Activated T-helper 2 cell treated with anti-CD3 and anti-CD28 coated beads, Interferon-gamma antibody, Interleukin-2, Interleukin-4, amounts not matched to agents 10 μg/mL and 5 μg/mL and 100 μg/mL, durations not matched to agents 14 hours and 24 hours and 36 hours (primary cell): ENCODE results near the gene DLGAP1. TPM values are rescaled to one million over a fixed set of nuclear protein-coding genes. Genes with fewer than 3 reads are reported as not detected.
A peak's percentile ranks its signal among the peaks of the same experiment; 100 is the strongest.

ENCODE experiments used
- DNase-seq: peaks from one replicate; pipeline ENCODE4 v3.0.0; 2021; ENCODE audit warnings: low spot score
- H3K27ac Mint-ChIP-seq: one replicate; pipeline ENCODE4 v1.8.0; 2021; ENCODE audit warnings: mixed read lengths
- H3K27me3 Mint-ChIP-seq: one replicate; pipeline ENCODE4 v1.8.0; 2021; ENCODE audit warnings: low read depth, mixed read lengths
- H3K36me3 Mint-ChIP-seq: one replicate; pipeline ENCODE4 v1.8.0; 2021; ENCODE audit warnings: low read depth, mixed read lengths
- H3K4me1 Mint-ChIP-seq: one replicate; pipeline ENCODE4 v1.8.0; 2021; ENCODE audit warnings: low read depth, mixed read lengths
- H3K4me3 Mint-ChIP-seq: one replicate; pipeline ENCODE4 v1.8.0; 2021; ENCODE audit warnings: low read depth, mild to moderate bottlenecking, moderate library complexity, mixed read lengths
- H3K9me3 Mint-ChIP-seq: one replicate; pipeline ENCODE4 v1.8.0; 2021; ENCODE audit warnings: mixed read lengths
- intact Hi-C: fragments of 100-400 bp; cut with micrococcal nuclease; formaldehyde crosslinking; loops from one replicate; pipeline ENCODE4 v1.15.1; 2023
- total RNA-seq: library from RNA; stranded (reverse); gene quantifications from 2 replicates; pipeline ENCODE4 v1.2.3, GENCODE V29; 2022

Gene DLGAP1
- total RNA-seq, 1 donor from 2014 or later, result not detected

DNA sequence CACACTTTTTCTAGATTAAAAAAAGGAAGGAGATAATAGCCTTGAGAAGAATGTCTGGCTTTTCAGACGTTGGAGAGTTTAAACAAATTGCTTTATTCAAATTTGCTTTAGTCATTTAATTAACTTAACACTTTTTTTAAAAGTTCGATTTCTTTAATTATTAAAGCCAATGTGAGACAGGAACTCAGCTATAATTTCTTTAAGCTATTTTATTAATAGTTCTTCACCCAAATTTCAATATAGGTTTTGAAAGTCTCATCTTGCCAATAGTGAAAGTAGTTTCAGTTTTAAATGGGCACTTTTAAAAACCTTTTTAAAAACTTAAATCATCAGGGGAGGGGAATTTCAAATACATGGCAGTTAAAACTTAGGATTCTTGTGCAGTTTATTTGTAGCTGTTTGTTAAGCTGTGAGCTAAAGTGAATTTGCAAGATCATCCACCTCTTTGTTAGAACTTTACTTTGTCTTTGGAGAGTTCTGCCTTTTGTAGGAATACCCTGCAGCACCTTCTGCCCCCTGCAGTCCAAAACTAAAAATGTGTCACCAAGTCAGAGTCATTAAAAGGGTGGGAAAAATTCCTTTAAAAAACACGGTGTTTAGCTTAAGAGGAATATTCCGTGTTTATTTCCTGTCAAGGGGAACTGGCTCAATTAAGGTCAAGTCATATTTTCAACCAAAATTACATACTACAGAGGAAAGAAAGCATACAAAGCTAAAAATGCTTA is 1000.6 kb downstream of the DLGAP1 start:
- peak overlapping the region; percentile 86 for H3K4me3 Mint-ChIP-seq
- H3K9me3 Mint-ChIP-seq, result no peaks in the 10 kb centered on the region
- no peak for DNase-seq
- H3K36me3 Mint-ChIP-seq, result peaks cover 74% of the 10 kb centered on the region
- H3K27ac Mint-ChIP-seq, result peak overlapping the region; percentile 97
- H3K27me3 Mint-ChIP-seq, result no peaks in the 10 kb centered on the region
- intact Hi-C loops, result loop anchor here (1.0 to 5.0 kb wide), 4 partner anchors 88 to 1843 kb away; partner anchors contain the start of gene ZBTB14
- peaks cover 50% of the 10 kb centered on the region for H3K4me1 Mint-ChIP-seq

- Mint-ChIP-seq H3K4me3 (peak overlapping the region; percentile 86), H3K4me1 (peaks cover 43% of the 10 kb centered on the region), H3K27ac (peak overlapping the region; percentile 97), H3K27me3 (no peaks in the 10 kb centered on the region), H3K36me3 (peaks cover 67% of the 10 kb centered on the region), H3K9me3 (no peaks in the 10 kb centered on the region)
- intact Hi-C loops, result loop anchor here (1.0 to 5.0 kb wide), 4 partner anchors 173 to 1844 kb away; partner anchors contain the start of gene ZBTB14
- no peak for DNase-seq
Observed at GRCh38 chr18:3453540-3454364, 1001.4 kb downstream of the DLGAP1 start.

DNA sequence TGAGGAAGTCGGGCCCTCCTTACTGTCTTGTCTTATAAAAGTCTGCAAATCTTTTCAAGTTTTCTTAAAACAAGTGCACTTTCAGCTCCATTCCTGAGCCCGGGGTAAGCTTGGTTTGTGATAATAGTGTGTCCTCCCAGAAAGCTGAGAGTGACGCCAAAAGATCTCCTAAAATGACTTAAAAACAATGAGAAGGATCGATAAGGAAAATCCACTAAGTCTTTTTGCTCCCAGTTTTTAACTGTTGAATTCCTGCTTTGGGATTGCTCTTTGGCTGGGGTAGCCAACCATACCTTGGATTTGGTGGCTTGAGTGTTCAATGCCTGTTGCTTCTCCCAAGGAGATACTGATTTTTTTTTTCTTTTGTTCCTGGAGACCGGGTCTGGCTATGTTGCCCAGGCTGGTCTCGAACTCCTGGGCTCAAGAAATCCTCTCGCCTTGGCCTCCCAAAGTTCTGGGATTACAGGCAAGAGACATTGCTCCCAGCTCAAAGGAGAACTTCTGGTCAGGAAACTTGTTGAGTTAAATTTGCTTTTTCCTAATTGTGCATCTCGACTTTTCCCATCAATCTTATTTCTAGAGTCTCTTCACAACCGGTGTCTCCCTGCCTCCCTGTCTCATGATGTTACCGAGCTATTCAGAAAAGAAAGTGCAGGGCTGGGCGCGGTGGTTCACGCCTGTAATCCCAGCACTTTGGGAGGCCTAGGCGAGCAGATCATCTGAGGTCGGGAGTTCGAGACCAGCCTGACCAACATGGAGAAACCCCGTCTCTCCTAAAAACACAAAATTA is 1002.2 kb downstream of the DLGAP1 start:
- Mint-ChIP-seq H3K36me3 (peaks cover 59% of the 10 kb centered on the region), H3K9me3 (no peaks in the 10 kb centered on the region), H3K4me3 (peak overlapping the region; percentile 86), H3K27ac (peak overlapping the region; percentile 97), H3K4me1 (peaks cover 37% of the 10 kb centered on the region), H3K27me3 (no peaks in the 10 kb centered on the region)
- no peak for DNase-seq
- intact Hi-C loops, result loop anchor here (2.0 to 5.0 kb wide), 2 partner anchors 200 to 1844 kb away; partner anchors contain the start of gene ZBTB14

DNA sequence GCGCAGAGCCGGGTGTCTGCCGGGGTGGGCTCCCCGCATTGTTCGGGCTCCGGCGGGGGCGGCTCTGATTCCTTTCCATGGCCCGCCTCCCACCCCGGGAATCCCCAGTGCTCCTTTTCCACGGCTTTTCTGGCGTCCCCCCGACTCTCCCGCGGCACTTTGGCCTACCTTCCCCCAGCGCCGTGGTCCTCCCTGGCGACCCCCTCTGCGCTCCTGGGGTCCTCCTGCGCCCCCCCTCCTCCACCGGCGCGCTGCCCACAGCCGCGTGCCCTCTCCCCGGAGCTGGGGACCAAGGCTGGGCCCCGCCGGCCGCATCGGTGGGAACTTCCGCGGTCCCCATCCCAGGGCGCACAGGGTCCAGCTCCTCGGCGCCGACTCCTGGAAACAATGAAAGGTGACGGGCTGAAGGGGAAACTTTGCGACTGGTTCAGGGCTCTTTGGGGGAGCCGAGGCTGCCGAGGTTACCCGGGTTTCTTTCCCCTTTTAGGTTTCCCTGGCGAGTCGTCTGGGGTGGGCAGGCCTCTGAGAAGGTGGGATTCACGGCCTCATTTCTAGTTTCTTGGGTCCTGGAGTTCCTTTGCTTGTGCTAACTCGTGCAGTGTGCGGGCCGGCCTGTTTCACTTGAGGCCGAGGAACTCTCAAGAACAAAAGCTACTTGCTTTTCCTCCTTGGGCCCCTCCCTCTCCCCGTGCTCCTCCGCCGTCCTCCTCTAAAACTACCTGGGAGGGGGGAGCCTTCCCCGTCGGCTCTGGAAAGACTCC is 1002.9 kb downstream of the DLGAP1 start:
- Mint-ChIP-seq H3K4me1 (peaks cover 32% of the 10 kb centered on the region), H3K36me3 (peaks cover 51% of the 10 kb centered on the region), H3K4me3 (peak overlapping the region; percentile 86), H3K27ac (peak overlapping the region; percentile 97), H3K27me3 (no peaks in the 10 kb centered on the region), H3K9me3 (no peaks in the 10 kb centered on the region)
- DNase-seq, result no peak
- intact Hi-C loops, result loop anchor here (1.0 to 5.0 kb wide), 4 partner anchors 172 to 1845 kb away; partner anchors contain the start of genes MYL12A and ZBTB14

DNA sequence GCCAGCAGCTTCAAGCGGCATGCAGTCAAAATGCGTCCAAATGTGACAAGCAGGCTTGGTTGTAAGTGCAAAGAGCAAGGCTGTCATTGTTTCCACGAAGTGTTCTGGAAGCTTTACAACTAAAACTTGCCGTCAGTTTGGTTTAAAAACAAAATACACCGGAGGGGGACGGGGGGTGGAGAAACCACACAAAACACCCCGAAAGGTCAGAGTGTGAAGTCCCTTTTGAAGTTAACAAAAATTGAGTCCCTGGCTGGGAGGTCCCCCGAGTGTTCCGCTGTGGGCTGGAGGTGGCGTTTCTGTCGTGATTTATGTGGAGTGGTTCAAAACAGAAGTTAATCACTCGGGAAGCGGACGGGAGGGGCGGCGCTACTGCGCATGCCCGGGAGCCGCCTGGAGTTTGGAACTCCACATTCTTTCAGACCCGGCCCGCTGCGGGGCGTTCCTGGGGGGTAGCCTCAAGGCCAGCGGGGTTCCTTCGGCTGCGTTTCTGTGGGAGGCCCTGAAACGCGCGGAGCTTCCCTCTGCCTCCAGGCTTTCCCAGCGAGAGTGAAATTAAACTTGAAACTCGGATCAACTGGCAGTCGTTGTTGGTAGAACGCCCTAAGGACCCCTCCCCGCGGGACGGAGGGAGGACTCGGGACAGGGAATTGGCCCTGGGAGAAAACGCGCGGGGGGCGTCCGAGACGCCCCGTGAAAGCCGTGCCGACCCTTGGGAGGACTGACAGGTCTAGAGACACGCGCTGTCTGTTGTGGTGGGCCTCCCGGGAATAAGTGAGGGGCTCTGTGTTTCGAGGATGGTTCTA is 1003.7 kb downstream of the DLGAP1 start:
- H3K4me1 Mint-ChIP-seq, result peaks cover 36% of the 10 kb centered on the region
- H3K9me3 Mint-ChIP-seq, result no peaks in the 10 kb centered on the region
- intact Hi-C loops, result loop anchor here (1.0 to 5.0 kb wide), 3 partner anchors 173 to 1846 kb away; partner anchors contain the start of genes MYL12A and ZBTB14
- H3K36me3 Mint-ChIP-seq, result peaks cover 43% of the 10 kb centered on the region
- H3K4me3 Mint-ChIP-seq, result peak overlapping the region; percentile 86
- peak; percentile 67 for DNase-seq
- peak overlapping the region; percentile 97 for H3K27ac Mint-ChIP-seq
- no peaks in the 10 kb centered on the region for H3K27me3 Mint-ChIP-seq

- H3K4me3 Mint-ChIP-seq, result peak overlapping the region; percentile 86
- H3K27ac Mint-ChIP-seq, result peak overlapping the region; percentile 97
- peaks cover 38% of the 10 kb centered on the region for H3K36me3 Mint-ChIP-seq
- DNase-seq, result no peak
- intact Hi-C loops, result loop anchor here (1.0 to 5.0 kb wide), 3 partner anchors 174 to 1847 kb away; partner anchors contain the start of genes MYL12A and ZBTB14
- no peaks in the 10 kb centered on the region for H3K9me3 Mint-ChIP-seq
- H3K4me1 Mint-ChIP-seq, result peaks cover 38% of the 10 kb centered on the region
- no peaks in the 10 kb centered on the region for H3K27me3 Mint-ChIP-seq
Observed at GRCh38 chr18:3450799-3451182, 1004.3 kb downstream of the DLGAP1 start.

DNA sequence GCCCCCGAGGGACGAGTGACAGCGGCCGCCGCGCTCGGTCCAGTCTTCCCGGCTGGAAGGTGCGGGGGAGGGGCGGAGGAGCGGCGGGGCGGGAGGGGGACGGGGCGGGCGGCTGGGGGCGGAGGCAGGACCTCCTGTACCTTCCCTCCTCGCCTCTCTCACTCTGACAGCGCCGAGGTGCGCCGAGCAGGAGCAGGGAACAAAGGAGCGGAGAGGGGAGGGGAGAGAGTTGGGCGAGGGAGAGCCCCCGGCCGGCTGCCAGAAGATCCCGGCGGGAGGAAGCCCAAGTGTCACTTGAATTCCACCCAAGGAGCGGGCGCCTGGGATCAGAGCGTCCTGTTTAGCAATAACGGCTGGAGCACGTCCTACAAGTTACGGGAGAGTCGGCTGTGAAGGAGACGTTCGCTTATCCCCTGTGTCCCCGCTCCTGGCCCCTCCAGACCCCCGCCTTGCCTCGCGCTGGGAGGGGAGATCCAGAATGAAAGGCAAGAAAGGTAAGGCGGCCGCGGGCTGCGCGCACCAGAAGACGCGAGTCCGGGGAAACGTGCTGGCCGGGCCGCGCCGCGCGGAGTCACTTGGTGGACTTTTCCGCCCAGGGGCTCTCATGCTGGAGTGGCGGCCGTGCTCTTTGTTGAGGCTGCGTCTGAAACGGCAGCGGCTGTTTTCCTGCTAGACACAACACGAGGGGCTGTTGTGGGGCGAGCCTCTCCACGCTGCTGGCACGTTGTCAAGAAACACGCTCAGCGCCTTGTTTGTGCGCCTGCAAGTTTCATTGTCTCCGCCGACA is 1004.9 kb downstream of the DLGAP1 start, which contains the start of gene TGIF1:
Gene TGIF1, plus strand, starts transcription at position 161 of the 787 bp plus-strand sequence. Its CDS starts 318 bp downstream, at position 479.
- Mint-ChIP-seq H3K36me3 (peaks cover 36% of the 10 kb centered on the region), H3K9me3 (no peaks in the 10 kb centered on the region), H3K27me3 (no peaks in the 10 kb centered on the region), H3K4me3 (peak within 1 kb of the TSS; percentile 89), H3K4me1 (peaks cover 37% of the 10 kb centered on the region), H3K27ac (peak within 1 kb of the TSS; percentile 97)
- intact Hi-C loops, result loop anchor here (5.0 kb wide), 1 partner anchor 1847 kb away; the partner anchor contains the start of gene ZBTB14
- DNase-seq, result peak; percentile 50

GRCh38 chr18:3449512-3450011 is 1005.5 kb downstream of the DLGAP1 start:
- intact Hi-C loops, result loop anchor here (2.0 to 5.0 kb wide), 7 partner anchors 69 to 1848 kb away; partner anchors contain the start of genes MYL12B and ZBTB14
- Mint-ChIP-seq H3K9me3 (no peaks in the 10 kb centered on the region), H3K4me3 (peak overlapping the region; percentile 89), H3K27me3 (no peaks in the 10 kb centered on the region), H3K27ac (peak overlapping the region; percentile 97), H3K4me1 (peaks cover 32% of the 10 kb centered on the region), H3K36me3 (peaks cover 30% of the 10 kb centered on the region)
- DNase-seq, result no peak

GRCh38 chr18:3448838-3449511 is 1006.1 kb downstream of the DLGAP1 start:
- Mint-ChIP-seq H3K4me1 (peaks cover 27% of the 10 kb centered on the region), H3K9me3 (no peaks in the 10 kb centered on the region), H3K36me3 (peaks cover 27% of the 10 kb centered on the region), H3K27ac (peak overlapping the region; percentile 97), H3K4me3 (peak overlapping the region; percentile 89), H3K27me3 (no peaks in the 10 kb centered on the region)
- peak; percentile 76 for DNase-seq
- intact Hi-C loops, result loop anchor here (1.0 to 5.0 kb wide), 10 partner anchors 68 to 487 kb away; partner anchors contain the start of gene MYL12B
